HG03469 (cell line): ENCODE measurements around the gene TMEM25.
"Not testable (repeated sequence)": the region's sequence is repeated elsewhere in the genome, so short reads cannot be mapped to it uniquely, and the experiment has no call there.

Experiments
- ATAC-seq: cut with Tn5 transposase; IDR thresholded peaks from one replicate; pipeline ENCODE4 v1.9.1; 2021; ENCODE audit warnings: mild to moderate bottlenecking, moderate library complexity, moderate number of reproducible peaks; ENCODE audit not compliant: unreplicated experiment

Gene TMEM25

DNA sequence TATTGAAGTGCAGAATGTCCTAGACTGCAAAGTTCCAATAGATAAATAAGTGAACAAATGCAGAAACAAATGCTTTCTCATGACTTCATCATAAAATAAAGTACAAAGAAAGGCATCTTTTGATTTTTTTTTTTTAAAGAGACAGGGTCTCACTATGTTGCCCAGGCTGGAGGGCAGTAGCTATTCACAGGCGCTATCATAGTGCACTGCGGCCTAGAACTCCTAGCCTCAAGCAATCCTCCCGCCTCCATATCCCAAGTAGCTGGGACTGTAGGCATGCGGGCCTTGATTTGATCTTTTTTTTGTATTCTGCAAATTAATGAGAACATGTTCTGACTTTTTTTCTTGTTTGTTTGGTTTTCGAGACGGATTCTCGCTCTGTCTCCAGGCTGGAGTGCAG lies 43.6 kb downstream of the TMEM25 start:
- no peak for ATAC-seq

- ATAC-seq = not testable (repeated sequence)
These were observed 47.0 kb downstream of the TMEM25 start for GRCh38 chr11:118577995-118578394.

DNA sequence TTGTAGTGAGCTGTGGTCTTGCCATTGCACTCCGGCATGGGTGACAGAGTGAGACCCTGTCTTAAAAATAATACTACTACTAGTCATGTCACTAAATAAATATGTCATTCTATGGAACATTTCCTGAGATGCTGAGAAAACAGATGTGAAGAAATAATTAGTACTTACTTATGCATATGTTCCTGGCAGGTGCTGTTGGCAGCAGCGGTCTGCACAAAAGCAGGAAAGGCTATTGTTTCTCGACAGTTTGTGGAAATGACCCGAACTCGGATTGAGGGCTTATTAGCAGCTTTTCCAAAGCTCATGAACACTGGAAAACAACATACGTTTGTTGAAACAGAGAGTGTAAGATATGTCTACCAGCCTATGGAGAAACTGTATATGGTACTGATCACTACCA lies 50.1 kb downstream of the TMEM25 start:
- no peak for ATAC-seq
